B cell (primary cell): ENCODE results near the gene PNCK. TPM values are rescaled to one million over a fixed set of nuclear protein-coding genes. Genes with fewer than 3 reads are reported as not detected.

Experiments used
- ATAC-seq: fragments of 200-7000 bp; cut with Tn5 transposase; one replicate; pipeline ENCODE4 v1.10.0; 2021; ENCODE audit warnings: low read depth, mild to moderate bottlenecking, moderate number of reproducible peaks, moderate library complexity
- CTCF ChIA-PET: fragments of 350-600 bp; sonication (Branson Sonifier 250); formaldehyde crosslinking; loops from one replicate; lab custom pipeline; 2021; ENCODE audit warnings: antibody characterized with exemption, inconsistent platforms; lab: Charles Lee
- POLR2A ChIA-PET: fragments of 350-600 bp; sonication (Branson Sonifier 250); formaldehyde crosslinking; loops from one replicate; lab custom pipeline; 2021; ENCODE audit warnings: antibody characterized with exemption; lab: Charles Lee
- DNase-seq: peaks from one replicate; pipeline ENCODE4 v3.0.0; 2013
- H2AFZ ChIP-seq: 2 replicates; pipeline ENCODE4 v1.6.1; 2012; ENCODE audit warnings: mild to moderate bottlenecking, low read depth, low read length; ENCODE audit not compliant: insufficient read depth, poor library complexity, severe bottlenecking
- H3K27ac ChIP-seq, 2 donors: 1 replicate in 1 of 2; 2 replicates in 1 of 2; pipeline ENCODE4 v1.5.1; 2012 to 2013; ENCODE audit warnings: low read length in 2 of 2, mild to moderate bottlenecking in 2 of 2, moderate library complexity in 1 of 2
- H3K27me3 ChIP-seq, 4 experiments: fragments of 200-600 bp in 1 of 4; sonication (generic) in 1 of 4; replicated peaks in 1 of 4; 1 replicate in 2 of 4; 2 replicates in 2 of 4; pipeline versions ENCODE4 v1.6.1 to v1.7.0; 2013 to 2016; ENCODE audit warnings: low read length in 3 of 4, mild to moderate bottlenecking in 2 of 4, mixed read lengths in 1 of 4, moderate library complexity in 1 of 4; ENCODE audit not compliant: insufficient read depth in 4 of 4, control insufficient read depth in 3 of 4; ENCODE audit errors: control extremely low read depth in 1 of 4
- H3K36me3 ChIP-seq, 2 experiments: replicated peaks in 1 of 2; 1 replicate in 1 of 2; 2 replicates in 1 of 2; pipeline versions ENCODE4 v1.6.1 to v1.7.1; 2013; ENCODE audit warnings: low read length in 1 of 2; ENCODE audit not compliant: insufficient read depth in 2 of 2, control insufficient read depth in 1 of 2; ENCODE audit errors: control extremely low read depth in 1 of 2, extremely low read depth in 1 of 2
- H3K4me1 ChIP-seq, 2 donors: fragments of 200-600 bp in 1 of 2; sonication (generic) in 1 of 2; 1 replicate in 1 of 2; 2 replicates in 1 of 2; pipeline versions ENCODE4 v1.5.1 to v1.6.1; 2013 to 2017; ENCODE audit warnings: low read length in 2 of 2; ENCODE audit not compliant: control insufficient read depth in 2 of 2, insufficient read depth in 2 of 2
- H3K4me2 ChIP-seq: replicated peaks from 2 replicates; pipeline ENCODE3; 2012; ENCODE audit warnings: mild to moderate bottlenecking, low read depth, low read length; ENCODE audit not compliant: poor library complexity, severe bottlenecking
- H3K4me3 ChIP-seq, 5 experiments: fragments of 200-600 bp in 1 of 5; sonication (generic) in 1 of 5; 1 replicate in 3 of 5; 2 replicates in 2 of 5; pipeline versions ENCODE4 v1.5.1 to v1.7.0; 2011 to 2016; ENCODE audit warnings: low read length in 4 of 5, mild to moderate bottlenecking in 4 of 5, low read depth in 2 of 5, control low read depth in 1 of 5, moderate library complexity in 1 of 5; ENCODE audit not compliant: insufficient read depth in 1 of 5; ENCODE audit errors: control extremely low read depth in 1 of 5, extremely low read depth in 1 of 5
- H3K79me2 ChIP-seq: fragments of 200-600 bp; sonication (generic); one replicate; pipeline ENCODE4 v1.6.0; 2016; ENCODE audit warnings: low read length; ENCODE audit not compliant: control insufficient read depth, insufficient read depth
- H3K9ac ChIP-seq: fragments of 200-600 bp; sonication (generic); 2 replicates; pipeline ENCODE4 v1.6.1; 2017; ENCODE audit warnings: mild to moderate bottlenecking, low read length, moderate library complexity
- H3K9me3 ChIP-seq, 3 donors: one replicate each; pipeline versions ENCODE4 v1.6.1 to v1.7.1; 2013; ENCODE audit warnings: low read length in 2 of 3; ENCODE audit not compliant: control insufficient read depth in 2 of 3, insufficient read depth in 1 of 3; ENCODE audit errors: control extremely low read depth in 1 of 3
- H4K20me1 ChIP-seq: 2 replicates; pipeline ENCODE4 v1.6.0; 2012; ENCODE audit warnings: mild to moderate bottlenecking, low read length; ENCODE audit not compliant: insufficient read depth, control insufficient read depth, poor library complexity, severe bottlenecking
- H3K27ac Mint-ChIP-seq: one replicate; pipeline ENCODE4 v1.8.0; 2021; ENCODE audit warnings: mixed read lengths
- H3K27me3 Mint-ChIP-seq: one replicate; pipeline ENCODE4 v1.8.0; 2021; ENCODE audit warnings: mixed read lengths
- H3K4me1 Mint-ChIP-seq: one replicate; pipeline ENCODE4 v1.8.0; 2021; ENCODE audit warnings: mixed read lengths
- H3K4me3 Mint-ChIP-seq: one replicate; pipeline ENCODE4 v1.8.0; 2021; ENCODE audit warnings: mixed read lengths
- H3K9me3 Mint-ChIP-seq: one replicate; pipeline ENCODE4 v1.8.0; 2022; ENCODE audit warnings: mixed read lengths; ENCODE audit not compliant: insufficient read depth
- CTCF ChIP-seq: fragments of 200-600 bp; IDR thresholded peaks from one replicate; pipeline ENCODE4 v1.8.0; 2022; ENCODE audit warnings: antibody characterized with exemption, mild to moderate bottlenecking
- EZH2 ChIP-seq: IDR thresholded peaks from 2 replicates; pipeline ENCODE4 v1.6.1; 2012; ENCODE audit warnings: borderline replicate concordance, low read depth, mild to moderate bottlenecking, moderate library complexity, low read length; ENCODE audit not compliant: insufficient read depth, poor library complexity, severe bottlenecking
- WGBS: methylation state at CpG from one replicate; pipeline ENCODE4 v1.1.5; 2013; ENCODE audit warnings: missing lambda C conversion rate; ENCODE audit not compliant: insufficient coverage; 5-methylcytosine and 5-hydroxymethylcytosine counted together
- intact Hi-C: fragments of 100-400 bp; cut with micrococcal nuclease; formaldehyde crosslinking; loops from one replicate; pipeline ENCODE4 v1.10.0; 2022
- polyA plus RNA-seq: library from polyadenylated mRNA; depleted of rRNA; stranded (reverse); fragments of >200 nt; gene quantifications from 2 replicates; pipeline ENCODE4 v1.2.3, GENCODE V29; 2012
- total RNA-seq, 2 donors: library from RNA; stranded (reverse); fragments of 120-200 nt in 1 of 2; gene quantifications; 1 replicate in 1 of 2; 2 replicates in 1 of 2; pipeline versions ENCODE4 v1.2.3 to v1.2.4, GENCODE V29; 2013 to 2022

PNCK gene
- total and polyA plus RNA-seq, 2 donors (not counting 1 experiment from before 2014, with no cell fraction given): 0.99 TPM; not detected in 1

- H3K9me3 ChIP-seq: no peaks in the 10 kb centered on the region
- no peaks in the 10 kb centered on the region for H3K9me3 Mint-ChIP-seq
- DNase-seq: peak; percentile 50
- H3K4me1 Mint-ChIP-seq: peaks cover 3% of the 10 kb centered on the region
- H3K9ac ChIP-seq: no peak overlapping the region
- H3K36me3 ChIP-seq: no peaks in the 10 kb centered on the region
- ChIA-PET POLR2A (interaction anchor here (0.6 kb wide), 2 partner anchors 8 to 143 kb away, joined by 4 read pairs; no protein-coding TSS in a partner anchor), CTCF (interaction anchor here (0.8 to 6.3 kb wide), 7 partner anchors 13 to 708 kb away, joined by 3 to 25 read pairs (median 6); no protein-coding TSS in a partner anchor)
- peak; percentile 73 for ATAC-seq
- peaks cover 4 to 10% of the 10 kb centered on the region in 2 donors for H3K4me1 ChIP-seq
- no peak overlapping the region for H3K4me3 ChIP-seq
- no peak overlapping the region for H2AFZ ChIP-seq
- TF ChIP-seq CTCF (peak; percentile 45), EZH2 (no peak)
- H3K27me3 ChIP-seq: peaks cover 0 to 41% (median 7%) of the 10 kb centered on the region in 4 experiments
- H3K27ac ChIP-seq: no peak overlapping the region
- no peaks in the 10 kb centered on the region for H4K20me1 ChIP-seq
- 86% methylated on average over 19 of the region's 26 CpGs for WGBS
- H3K27ac Mint-ChIP-seq: no peak overlapping the region
- no peaks in the 10 kb centered on the region for H3K79me2 ChIP-seq
- intact Hi-C loops: loop anchor here (1.0 to 5.0 kb wide), 3 partner anchors 37 to 110 kb away; no protein-coding TSS in a partner anchor
- H3K27me3 Mint-ChIP-seq: peaks cover 7% of the 10 kb centered on the region
- H3K4me3 Mint-ChIP-seq: no peak overlapping the region
- H3K4me2 ChIP-seq: no peak overlapping the region
Measured at GRCh38 chrX:153649178-153649914, 24.3 kb downstream of the PNCK start.
